ENCODE measurements around the gene MLST8.

Gene MLST8

GRCh38 chr16:2235695-2236336 is 30.6 kb downstream of the MLST8 start:
- no peaks in the 10 kb centered on the region for H3K4me1 ChIP-seq (ENCODE audit: control insufficient read depth in 1 of 2, insufficient read depth in 1 of 2, low read depth in 1 of 2, low read length in 1 of 2)
- no peak overlapping the region for H3K27ac ChIP-seq
- no peak overlapping the region for H3K4me3 ChIP-seq (ENCODE audit: low read depth in 1 of 2, low read length in 1 of 2)
- H3K36me3 ChIP-seq = peaks cover 78% of the 10 kb centered on the region
- TF ChIP-seq, protein P1, sequence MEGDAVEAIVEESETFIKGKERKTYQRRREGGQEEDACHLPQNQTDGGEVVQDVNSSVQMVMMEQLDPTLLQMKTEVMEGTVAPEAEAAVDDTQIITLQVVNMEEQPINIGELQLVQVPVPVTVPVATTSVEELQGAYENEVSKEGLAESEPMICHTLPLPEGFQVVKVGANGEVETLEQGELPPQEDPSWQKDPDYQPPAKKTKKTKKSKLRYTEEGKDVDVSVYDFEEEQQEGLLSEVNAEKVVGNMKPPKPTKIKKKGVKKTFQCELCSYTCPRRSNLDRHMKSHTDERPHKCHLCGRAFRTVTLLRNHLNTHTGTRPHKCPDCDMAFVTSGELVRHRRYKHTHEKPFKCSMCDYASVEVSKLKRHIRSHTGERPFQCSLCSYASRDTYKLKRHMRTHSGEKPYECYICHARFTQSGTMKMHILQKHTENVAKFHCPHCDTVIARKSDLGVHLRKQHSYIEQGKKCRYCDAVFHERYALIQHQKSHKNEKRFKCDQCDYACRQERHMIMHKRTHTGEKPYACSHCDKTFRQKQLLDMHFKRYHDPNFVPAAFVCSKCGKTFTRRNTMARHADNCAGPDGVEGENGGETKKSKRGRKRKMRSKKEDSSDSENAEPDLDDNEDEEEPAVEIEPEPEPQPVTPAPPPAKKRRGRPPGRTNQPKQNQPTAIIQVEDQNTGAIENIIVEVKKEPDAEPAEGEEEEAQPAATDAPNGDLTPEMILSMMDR (IDR thresholded peaks at IDR 0.05) = no peak
- H3K9me3 ChIP-seq = no peaks in the 10 kb centered on the region
- peaks cover 45% of the 10 kb centered on the region for H3K27me3 ChIP-seq

DNA sequence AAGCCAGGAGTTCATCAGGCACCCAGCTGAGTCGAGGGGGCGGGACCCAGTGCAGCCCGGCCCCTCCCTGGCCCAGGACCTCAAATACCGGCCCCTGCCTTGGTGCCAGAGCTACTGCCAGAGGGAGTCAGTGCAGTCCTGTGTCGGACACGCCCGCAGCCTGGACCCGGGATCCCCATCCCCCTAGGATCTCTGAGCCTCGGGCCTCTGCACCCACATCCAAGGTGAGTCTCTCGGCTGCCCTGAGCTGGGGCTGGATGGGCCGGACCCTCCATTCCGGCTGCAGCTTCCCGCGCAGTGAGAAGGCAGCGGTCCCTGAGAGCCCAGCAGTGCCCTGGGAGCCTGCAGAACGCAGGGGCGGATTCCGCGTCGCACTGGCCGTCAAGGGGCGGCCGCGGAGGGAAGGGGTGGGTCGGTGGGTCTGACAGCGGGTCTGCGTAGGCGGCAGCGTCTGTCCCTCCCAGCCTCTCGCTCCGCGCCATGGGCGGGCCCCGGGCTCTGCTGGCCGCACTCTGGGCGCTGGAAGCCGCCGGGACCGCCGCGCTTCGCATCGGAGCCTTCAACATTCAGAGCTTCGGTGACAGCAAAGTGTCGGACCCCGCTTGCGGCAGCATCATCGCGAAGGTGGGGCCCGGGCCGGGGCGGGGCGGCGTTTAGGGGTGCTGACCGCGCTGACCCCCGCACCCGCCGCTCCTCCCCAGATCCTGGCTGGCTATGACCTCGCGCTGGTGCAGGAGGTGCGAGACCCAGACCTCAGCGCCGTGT is 31.3 kb downstream of the MLST8 start, which contains the start of gene DNASE1L2:
Gene DNASE1L2 (plus strand): TSS at position 108 of the 765 bp plus-strand sequence. CDS start 373 bp downstream, at position 481.
- Histone ChIP-seq H3K27ac (no peak within 1 kb of the TSS), H3K36me3 (peaks cover 71% of the 10 kb centered on the region), H3K27me3 (peaks cover 45% of the 10 kb centered on the region), H3K4me1 (ENCODE audit: control insufficient read depth in 1 of 2, insufficient read depth in 1 of 2, low read depth in 1 of 2, low read length in 1 of 2) (no peaks in the 10 kb centered on the region), H3K9me3 (no peaks in the 10 kb centered on the region), H3K4me3 (ENCODE audit: low read depth in 1 of 2, low read length in 1 of 2) (no peak within 1 kb of the TSS)
- TF ChIP-seq, protein P1 (IDR thresholded peaks at IDR 0.05) = no peak

GRCh38 chr16:2237102-2237482 is 31.8 kb downstream of the MLST8 start:
- no peak overlapping the region for H3K4me3 ChIP-seq (ENCODE audit: low read depth in 1 of 2, low read length in 1 of 2)
- peaks cover 66% of the 10 kb centered on the region for H3K36me3 ChIP-seq
- TF ChIP-seq, protein P1 (IDR thresholded peaks at IDR 0.05) = no peak
- H3K27me3 ChIP-seq = peaks cover 45% of the 10 kb centered on the region
- H3K4me1 ChIP-seq (ENCODE audit: control insufficient read depth in 1 of 2, insufficient read depth in 1 of 2, low read depth in 1 of 2, low read length in 1 of 2) = no peaks in the 10 kb centered on the region
- H3K27ac ChIP-seq = no peak overlapping the region
- H3K9me3 ChIP-seq = no peaks in the 10 kb centered on the region

GRCh38 chr16:2237493-2238149 is 32.4 kb downstream of the MLST8 start:
- Histone ChIP-seq H3K36me3 (peaks cover 66% of the 10 kb centered on the region), H3K4me3 (ENCODE audit: low read depth in 1 of 2, low read length in 1 of 2) (no peak overlapping the region), H3K27me3 (peaks cover 45% of the 10 kb centered on the region), H3K27ac (no peak overlapping the region), H3K4me1 (ENCODE audit: control insufficient read depth in 1 of 2, insufficient read depth in 1 of 2, low read depth in 1 of 2, low read length in 1 of 2) (no peaks in the 10 kb centered on the region), H3K9me3 (no peaks in the 10 kb centered on the region)
- TF ChIP-seq, protein P1 (IDR thresholded peaks at IDR 0.05) = no peak

- Histone ChIP-seq H3K4me1 (ENCODE audit: control insufficient read depth in 1 of 2, insufficient read depth in 1 of 2, low read depth in 1 of 2, low read length in 1 of 2) (no peaks in the 10 kb centered on the region), H3K27me3 (peaks cover 45% of the 10 kb centered on the region), H3K4me3 (ENCODE audit: low read depth in 1 of 2, low read length in 1 of 2) (no peak overlapping the region), H3K9me3 (no peaks in the 10 kb centered on the region), H3K36me3 (peaks cover 66% of the 10 kb centered on the region), H3K27ac (no peak overlapping the region)
- TF ChIP-seq, protein P1 (IDR thresholded peaks at IDR 0.05) = no peak
Observed at GRCh38 chr16:2238150-2238837, 33.0 kb downstream of the MLST8 start.
